OCI-LY3 (cell line): Measurements from ENCODE around the gene PARD6G.

Experiments used
- EZH2phosphoT487 ChIP-seq: fragments of 200-600 bp; shearing (Covaris generic); IDR thresholded peaks from 2 replicates; pipeline ENCODE4 v1.6.1; 2018; ENCODE audit warnings: antibody characterized with exemption, mixed run types, low read depth
- TF ChIP-seq, protein P1 (sequence below): fragments of 200-600, 300-600 bp; sonication (generic); IDR thresholded peaks from 2 replicates; pipeline ENCODE4 v1.5.1; 2014; ENCODE audit warnings: antibody characterized with exemption, low read length, low read depth

DNA sequence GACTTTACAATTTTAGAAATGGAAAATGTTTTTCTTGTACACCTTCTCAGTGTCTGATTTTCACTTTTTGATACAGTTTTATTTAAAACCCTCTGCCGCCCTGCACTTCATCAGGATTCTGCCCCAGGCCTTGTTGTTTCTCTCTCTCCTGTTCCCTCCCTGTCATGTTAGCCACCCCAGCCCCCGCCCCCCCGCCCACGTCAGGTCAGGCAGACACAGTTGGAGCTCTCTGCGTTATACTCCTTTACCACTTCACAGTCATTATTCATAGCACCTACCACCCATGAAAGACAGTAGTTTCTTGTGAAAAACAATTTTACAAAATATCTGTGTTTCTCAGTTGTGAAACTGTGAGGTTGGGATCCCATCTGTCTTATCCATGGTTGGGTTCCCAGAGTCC is 116.8 kb downstream of the PARD6G start:
- TF ChIP-seq, protein P1, sequence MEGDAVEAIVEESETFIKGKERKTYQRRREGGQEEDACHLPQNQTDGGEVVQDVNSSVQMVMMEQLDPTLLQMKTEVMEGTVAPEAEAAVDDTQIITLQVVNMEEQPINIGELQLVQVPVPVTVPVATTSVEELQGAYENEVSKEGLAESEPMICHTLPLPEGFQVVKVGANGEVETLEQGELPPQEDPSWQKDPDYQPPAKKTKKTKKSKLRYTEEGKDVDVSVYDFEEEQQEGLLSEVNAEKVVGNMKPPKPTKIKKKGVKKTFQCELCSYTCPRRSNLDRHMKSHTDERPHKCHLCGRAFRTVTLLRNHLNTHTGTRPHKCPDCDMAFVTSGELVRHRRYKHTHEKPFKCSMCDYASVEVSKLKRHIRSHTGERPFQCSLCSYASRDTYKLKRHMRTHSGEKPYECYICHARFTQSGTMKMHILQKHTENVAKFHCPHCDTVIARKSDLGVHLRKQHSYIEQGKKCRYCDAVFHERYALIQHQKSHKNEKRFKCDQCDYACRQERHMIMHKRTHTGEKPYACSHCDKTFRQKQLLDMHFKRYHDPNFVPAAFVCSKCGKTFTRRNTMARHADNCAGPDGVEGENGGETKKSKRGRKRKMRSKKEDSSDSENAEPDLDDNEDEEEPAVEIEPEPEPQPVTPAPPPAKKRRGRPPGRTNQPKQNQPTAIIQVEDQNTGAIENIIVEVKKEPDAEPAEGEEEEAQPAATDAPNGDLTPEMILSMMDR: no peak
- no peak for TF ChIP-seq EZH2phosphoT487
